SU-DHL-6 (cell line): ENCODE data around the gene DRC1.

Source experiments
- H2AFZ ChIP-seq: fragments of 200-600 bp; sonication (generic); 2 replicates; pipeline ENCODE4 v1.6.1; 2014; ENCODE audit warnings: low read depth, mild to moderate bottlenecking, moderate library complexity, mixed read lengths, antibody characterized with exemption, low read length; ENCODE audit not compliant: severe bottlenecking
- H3F3A ChIP-seq: fragments of 200-600 bp; shearing (Covaris generic); 2 replicates; pipeline ENCODE4 v1.6.0; 2016; ENCODE audit warnings: antibody characterized with exemption, mild to moderate bottlenecking; ENCODE audit not compliant: insufficient read depth
- H3K27ac ChIP-seq: fragments of 200-600 bp; sonication (generic); 2 replicates; pipeline ENCODE4 v1.5.1; 2016; ENCODE audit warnings: low read depth, mild to moderate bottlenecking, low read length, moderate library complexity, mixed read lengths
- H3K27me3 ChIP-seq: fragments of 200-600 bp; sonication (generic), shearing (Covaris generic); 2 replicates; pipeline ENCODE4 v1.6.0; 2014; ENCODE audit warnings: mild to moderate bottlenecking, low read length
- H3K36me3 ChIP-seq: fragments of 200-600 bp; sonication (generic); 2 replicates; pipeline ENCODE4 v1.6.1; 2014; ENCODE audit warnings: mild to moderate bottlenecking, low read length, mixed read lengths
- H3K4me2 ChIP-seq: fragments of 300-600, 200-600 bp; shearing (Covaris generic), sonication (generic); 2 replicates; pipeline ENCODE4 v1.6.0; 2014; ENCODE audit warnings: low read length, low read depth, mild to moderate bottlenecking; ENCODE audit not compliant: poor library complexity, severe bottlenecking
- H3K4me3 ChIP-seq: fragments of 200-600 bp; sonication (generic); 2 replicates; pipeline ENCODE4 v1.5.1; 2014; ENCODE audit warnings: antibody characterized with exemption, low read length, mild to moderate bottlenecking, mixed read lengths; ENCODE audit not compliant: insufficient read depth, poor library complexity, severe bottlenecking
- H3K79me2 ChIP-seq: fragments of 200-600 bp; sonication (generic); 2 replicates; pipeline ENCODE4 v1.6.1; 2014; ENCODE audit warnings: mild to moderate bottlenecking, low read length, moderate library complexity; ENCODE audit not compliant: insufficient read depth
- H3K9ac ChIP-seq: fragments of 200-600 bp; sonication (generic); 2 replicates; pipeline ENCODE4 v1.7.0; 2014; ENCODE audit warnings: mild to moderate bottlenecking, low read length
- H3K9me2 ChIP-seq: fragments of 200-600 bp; sonication (generic); replicated peaks from 2 replicates; pipeline ENCODE4 v1.6.1; 2014; ENCODE audit warnings: low read length; ENCODE audit not compliant: insufficient read depth
- H3K9me3 ChIP-seq: fragments of 200-600 bp; sonication (generic); 2 replicates; pipeline ENCODE4 v1.6.1; 2014; ENCODE audit warnings: low read length, mixed read lengths; ENCODE audit not compliant: insufficient read depth
- H4K20me1 ChIP-seq: fragments of 200-600 bp; sonication (generic); 2 replicates; pipeline ENCODE4 v1.6.1; 2014; ENCODE audit warnings: low read depth, mild to moderate bottlenecking, antibody characterized with exemption, low read length, moderate library complexity, mixed read lengths
- EZH2phosphoT487 ChIP-seq: fragments of 200-600 bp; sonication (generic), shearing (Covaris generic); conservative IDR thresholded peaks from 2 replicates; pipeline ENCODE4 v1.6.1; 2018; ENCODE audit warnings: mild to moderate bottlenecking, antibody characterized with exemption, low read length, moderate library complexity, mixed read lengths
- TF ChIP-seq, protein P1 (sequence below): fragments of 200-600 bp; sonication (generic); IDR thresholded peaks from one replicate; pipeline ENCODE4 v1.5.1; 2017; ENCODE audit warnings: antibody characterized with exemption, mild to moderate bottlenecking, low read length, moderate library complexity; ENCODE audit not compliant: insufficient read depth, poor library complexity, severe bottlenecking

DRC1 gene

GRCh38 chr2:26355038-26355995, 46.4 kb upstream of the DRC1 start:
- Histone ChIP-seq H2AFZ (no peak overlapping the region), H4K20me1 (peaks cover 21% of the 10 kb centered on the region), H3K9me2 (no peaks in the 10 kb centered on the region), H3K9me3 (no peaks in the 10 kb centered on the region), H3K4me2 (no peak overlapping the region), H3K36me3 (no peaks in the 10 kb centered on the region), H3K27me3 (no peaks in the 10 kb centered on the region), H3K79me2 (peaks cover 99% of the 10 kb centered on the region), H3K4me3 (no peak overlapping the region), H3K27ac (no peak overlapping the region), H3K9ac (no peak overlapping the region), H3F3A (no peaks in the 10 kb centered on the region)
- TF ChIP-seq EZH2phosphoT487 = no peak
- TF ChIP-seq, protein P1, sequence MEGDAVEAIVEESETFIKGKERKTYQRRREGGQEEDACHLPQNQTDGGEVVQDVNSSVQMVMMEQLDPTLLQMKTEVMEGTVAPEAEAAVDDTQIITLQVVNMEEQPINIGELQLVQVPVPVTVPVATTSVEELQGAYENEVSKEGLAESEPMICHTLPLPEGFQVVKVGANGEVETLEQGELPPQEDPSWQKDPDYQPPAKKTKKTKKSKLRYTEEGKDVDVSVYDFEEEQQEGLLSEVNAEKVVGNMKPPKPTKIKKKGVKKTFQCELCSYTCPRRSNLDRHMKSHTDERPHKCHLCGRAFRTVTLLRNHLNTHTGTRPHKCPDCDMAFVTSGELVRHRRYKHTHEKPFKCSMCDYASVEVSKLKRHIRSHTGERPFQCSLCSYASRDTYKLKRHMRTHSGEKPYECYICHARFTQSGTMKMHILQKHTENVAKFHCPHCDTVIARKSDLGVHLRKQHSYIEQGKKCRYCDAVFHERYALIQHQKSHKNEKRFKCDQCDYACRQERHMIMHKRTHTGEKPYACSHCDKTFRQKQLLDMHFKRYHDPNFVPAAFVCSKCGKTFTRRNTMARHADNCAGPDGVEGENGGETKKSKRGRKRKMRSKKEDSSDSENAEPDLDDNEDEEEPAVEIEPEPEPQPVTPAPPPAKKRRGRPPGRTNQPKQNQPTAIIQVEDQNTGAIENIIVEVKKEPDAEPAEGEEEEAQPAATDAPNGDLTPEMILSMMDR = no peak

GRCh38 chr2:26356111-26356510, 45.6 kb upstream of the DRC1 start:
- no peak overlapping the region for H2AFZ ChIP-seq
- no peak for TF ChIP-seq EZH2phosphoT487
- TF ChIP-seq, protein P1 = no peak
- no peaks in the 10 kb centered on the region for H3K9me3 ChIP-seq
- H3K27ac ChIP-seq = no peak overlapping the region
- H3K36me3 ChIP-seq = no peaks in the 10 kb centered on the region
- H3K27me3 ChIP-seq = no peaks in the 10 kb centered on the region
- H3K4me3 ChIP-seq = no peak overlapping the region
- peaks cover 21% of the 10 kb centered on the region for H4K20me1 ChIP-seq
- H3K4me2 ChIP-seq = no peak overlapping the region
- no peaks in the 10 kb centered on the region for H3F3A ChIP-seq
- no peak overlapping the region for H3K9ac ChIP-seq
- H3K79me2 ChIP-seq = peaks cover 99% of the 10 kb centered on the region
- no peaks in the 10 kb centered on the region for H3K9me2 ChIP-seq

DNA sequence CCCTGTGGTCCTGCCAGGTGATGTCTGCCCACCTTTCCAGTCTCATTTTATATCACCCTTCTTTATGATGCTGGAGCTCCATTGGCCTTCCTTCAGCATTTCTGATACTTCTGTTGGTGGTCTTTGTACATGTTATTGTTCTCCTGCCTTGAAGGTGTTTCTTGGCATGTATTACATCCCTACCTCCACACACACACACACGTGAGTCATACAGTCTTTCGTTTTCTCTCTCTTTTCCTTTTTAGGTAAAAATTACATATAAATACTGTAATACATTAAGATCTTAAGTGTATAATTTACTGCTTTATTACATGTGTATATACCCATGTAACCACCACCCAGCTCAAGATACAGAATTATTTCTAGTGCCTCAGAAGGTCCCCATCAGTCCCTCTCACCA, 44.9 kb upstream of the DRC1 start:
- no peak for TF ChIP-seq EZH2phosphoT487
- TF ChIP-seq, protein P1 = no peak
- Histone ChIP-seq H3K79me2 (peaks cover 99% of the 10 kb centered on the region), H3K9me3 (no peaks in the 10 kb centered on the region), H3K4me2 (no peak overlapping the region), H3K9ac (no peak overlapping the region), H2AFZ (no peak overlapping the region), H3K36me3 (no peaks in the 10 kb centered on the region), H3K9me2 (no peaks in the 10 kb centered on the region), H3K27me3 (no peaks in the 10 kb centered on the region), H3K4me3 (no peak overlapping the region), H4K20me1 (peaks cover 18% of the 10 kb centered on the region), H3K27ac (no peak overlapping the region), H3F3A (no peaks in the 10 kb centered on the region)
